ENCODE measurements around the gene MYL11. TPM values are rescaled to one million over a fixed set of nuclear protein-coding genes. Genes with fewer than 3 reads are reported as not detected.

Gene MYL11
- total RNA-seq, 1 experiment from 2014 or later = not detected

- H3K9ac ChIP-seq (ENCODE audit: low read length) = peak overlapping the region; percentile 97
- DNase-seq (ENCODE audit: low read depth, low spot score) = peak; percentile 85
- no peaks in the 10 kb centered on the region for H3K9me3 ChIP-seq (ENCODE audit: control insufficient read depth in 1 of 2, insufficient read depth in 1 of 2, low read depth in 1 of 2, low read length in 2 of 2)
- ATAC-seq = peak; percentile 70
- RAD21 ChIA-PET (ENCODE audit: low non-redundant PET in 1 of 2, low total read pairs in 2 of 2, uncharacterized antibody in 2 of 2, unreplicated experiment in 2 of 2) = interaction anchor here in 1 of 2 experiments (1.0 kb wide), 1 partner anchor 40 kb away, joined by 13 read pairs; no protein-coding TSS in a partner anchor
- no peaks in the 10 kb centered on the region for H3K27me3 ChIP-seq (ENCODE audit: insufficient read depth, low read length)
- POLR2A ChIA-PET = no interaction called here
- no peak overlapping the region for H2AFZ ChIP-seq (ENCODE audit: low read depth, low read length, poor library complexity, severe bottlenecking)
- CTCF ChIA-PET = no interaction called here
- H3K27ac ChIP-seq (ENCODE audit: low read depth, low read length) = peak overlapping the region; percentile 97
- no peaks in the 10 kb centered on the region for H4K20me1 ChIP-seq (ENCODE audit: insufficient read depth)
- no peaks in the 10 kb centered on the region for H3K79me2 ChIP-seq (ENCODE audit: insufficient read depth, low read length)
- H3K9me2 ChIP-seq (ENCODE audit: insufficient read depth) = no peaks in the 10 kb centered on the region
- peaks cover 14 to 33% of the 10 kb centered on the region in 2 experiments for H3K4me1 ChIP-seq (ENCODE audit: control insufficient read depth in 1 of 2, insufficient read depth in 2 of 2, low read length in 2 of 2)
- intact Hi-C loops (cut with micrococcal nuclease) = loop anchor here (2.0 kb wide), 1 partner anchor 17 kb away; the partner anchor contains the start of gene ZNF48
- TF ChIP-seq POLR2A (IDR thresholded peaks at IDR 0.05; ENCODE audit: borderline replicate concordance, extremely low read depth, insufficient read depth, insufficient read length) (peak; percentile 63), ZFX (IDR thresholded peaks at IDR 0.05) (peak; percentile 91), MAX (IDR thresholded peaks at IDR 0.05) (no peak), POLR2AphosphoS5 (IDR thresholded peaks at IDR 0.05; ENCODE audit: low read depth, low read length) (peak; percentile 73), TCF7L2 (IDR thresholded peaks at IDR 0.05; ENCODE audit: borderline replicate concordance, extremely low read depth, insufficient read depth, insufficient read length) (peak; percentile 84), SRF (IDR thresholded peaks at IDR 0.05; ENCODE audit: low read depth) (no peak), CBX3 (IDR thresholded peaks at IDR 0.05; ENCODE audit: low read depth) (no peak), RAD21 (IDR thresholded peaks at IDR 0.05; ENCODE audit: low read depth) (no peak), EGR1 (IDR thresholded peaks at IDR 0.05; ENCODE audit: low read depth) (no peak)
- peak overlapping the region; percentile 64 to 95 for H3K4me3 ChIP-seq (replicated peaks in 1 of 2; ENCODE audit: low read depth in 1 of 2, low read length in 2 of 2)
- H3K36me3 ChIP-seq (ENCODE audit: control insufficient read depth in 1 of 2, insufficient read depth in 2 of 2, low read length in 2 of 2) = no peaks in the 10 kb centered on the region
- no TSS peak for BruUV-seq (replicated peaks)
- H3K4me2 ChIP-seq (ENCODE audit: low read length) = peak overlapping the region; percentile 100
Observed at GRCh38 chr16:30377812-30378235, 3.2 kb downstream of the MYL11 start.
